ENCODE results near the gene TMEM127. TPM values are rescaled to one million over a fixed set of nuclear protein-coding genes. Genes with fewer than 3 reads are reported as not detected.
A peak's percentile ranks its signal among the peaks of the same experiment; 100 is the strongest.

The TMEM127 gene, protein sequence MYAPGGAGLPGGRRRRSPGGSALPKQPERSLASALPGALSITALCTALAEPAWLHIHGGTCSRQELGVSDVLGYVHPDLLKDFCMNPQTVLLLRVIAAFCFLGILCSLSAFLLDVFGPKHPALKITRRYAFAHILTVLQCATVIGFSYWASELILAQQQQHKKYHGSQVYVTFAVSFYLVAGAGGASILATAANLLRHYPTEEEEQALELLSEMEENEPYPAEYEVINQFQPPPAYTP
- total RNA-seq, result 8.9 TPM

DNA sequence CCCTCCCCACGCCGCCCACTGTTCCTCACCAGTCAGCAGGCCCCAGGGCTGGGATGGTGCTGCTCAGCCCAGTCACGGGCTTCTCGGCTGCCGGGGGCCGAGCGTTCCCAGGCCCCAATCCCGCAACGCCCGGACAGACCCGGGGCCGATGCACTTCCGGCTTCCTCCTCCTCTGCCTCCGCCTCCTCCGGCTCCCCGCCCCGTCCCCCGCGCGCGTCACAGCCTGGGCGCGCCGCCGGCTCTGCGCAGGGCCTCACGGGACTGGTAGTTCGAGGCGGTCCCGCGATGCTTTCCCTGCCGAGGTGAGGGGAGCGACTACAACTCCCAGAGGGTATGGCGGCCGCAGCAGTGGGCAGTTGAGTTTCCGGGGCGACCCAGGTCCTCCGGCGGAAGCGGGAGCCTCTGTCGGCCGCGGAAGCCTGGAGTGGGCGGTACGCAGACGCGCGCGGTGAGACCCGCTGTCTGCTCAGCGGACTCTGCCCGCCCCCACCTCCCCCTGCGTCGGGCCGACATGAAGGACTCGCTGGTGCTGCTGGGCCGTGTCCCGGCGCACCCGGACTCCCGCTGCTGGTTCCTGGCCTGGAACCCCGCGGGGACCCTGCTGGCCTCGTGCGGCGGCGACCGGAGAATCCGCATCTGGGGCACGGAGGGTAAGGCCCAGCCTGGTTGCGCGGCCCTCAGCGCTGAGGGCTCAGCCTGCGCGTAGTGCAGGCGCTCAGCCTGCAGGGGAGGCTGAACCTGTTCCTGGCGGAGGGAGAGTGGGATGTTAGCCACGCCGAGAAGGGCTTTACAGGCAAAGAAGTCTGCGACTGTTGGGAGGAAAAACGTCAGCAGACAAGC is at the start of gene TMEM127, which contains the start of gene CIAO1:
Gene TMEM127, minus strand, starts transcription at position 158 of the 840 bp plus-strand sequence. CDS start 616 bp downstream, outside the sequence.
Gene CIAO1, plus strand, starts transcription at position 386 of the 840 bp plus-strand sequence. Its CDS starts 126 bp downstream, at position 512.
- peaks cover 41 to 56% (median 48%) of the 10 kb centered on the region in 3 donors for H3K4me1 ChIP-seq (ENCODE audit: control insufficient read depth in 3 of 3, insufficient read depth in 3 of 3, low read length in 3 of 3)
- no peaks in the 10 kb centered on the region for H3K27me3 ChIP-seq (ENCODE audit: control insufficient read depth in 3 of 3, insufficient read depth in 3 of 3, low read length in 3 of 3)
- peak within 1 kb of the TSS; percentile 87 to 100 (median 99) for H3K4me3 ChIP-seq (ENCODE audit: low read length in 3 of 3)
- H3K9ac ChIP-seq (ENCODE audit: low read depth in 1 of 3, low read length in 3 of 3), result peak within 1 kb of the TSS; percentile 91 to 97 (median 93)
- peak within 1 kb of the TSS; percentile 95 for H3K27ac ChIP-seq (ENCODE audit: low read depth, low read length)
- peaks cover 32 to 33% (median 32%) of the 10 kb centered on the region in 3 donors for H3K36me3 ChIP-seq (ENCODE audit: control insufficient read depth in 3 of 3, insufficient read depth in 3 of 3, low read length in 3 of 3)
- no peaks in the 10 kb centered on the region for H3K9me3 ChIP-seq (ENCODE audit: control insufficient read depth in 3 of 3, low read length in 3 of 3)

DNA sequence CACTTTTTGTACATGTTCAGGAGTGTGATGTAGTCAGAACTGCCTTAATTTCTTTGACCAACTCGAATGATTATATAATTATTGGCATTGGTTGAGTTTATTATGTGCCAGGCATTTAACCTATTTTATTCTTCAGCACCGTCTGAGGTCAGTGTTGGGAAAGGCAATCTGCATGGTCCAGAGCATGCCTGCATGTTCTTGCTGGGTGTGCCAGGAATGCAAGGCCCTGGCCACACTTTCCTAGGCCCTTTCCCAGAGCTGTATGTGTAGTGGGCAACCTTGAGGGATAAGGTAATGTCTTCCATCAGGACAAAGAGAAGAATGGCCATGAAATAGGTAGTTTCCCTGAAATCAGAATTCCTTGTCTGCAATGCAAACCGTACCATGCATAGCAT is 49.2 kb upstream of the TMEM127 start:
- Histone ChIP-seq H3K4me1 (ENCODE audit: control insufficient read depth in 3 of 3, insufficient read depth in 3 of 3, low read length in 3 of 3) (peaks cover 0 to 2% (median 0%) of the 10 kb centered on the region in 3 donors), H3K36me3 (ENCODE audit: control insufficient read depth in 3 of 3, insufficient read depth in 3 of 3, low read length in 3 of 3) (no peaks in the 10 kb centered on the region), H3K27me3 (ENCODE audit: control insufficient read depth in 3 of 3, insufficient read depth in 3 of 3, low read length in 3 of 3) (peaks cover 3 to 12% (median 3%) of the 10 kb centered on the region in 3 donors), H3K9ac (ENCODE audit: low read depth in 1 of 3, low read length in 3 of 3) (no peak overlapping the region), H3K4me3 (ENCODE audit: low read length in 3 of 3) (no peak overlapping the region), H3K9me3 (ENCODE audit: control insufficient read depth in 3 of 3, low read length in 3 of 3) (no peaks in the 10 kb centered on the region), H3K27ac (ENCODE audit: low read depth, low read length) (no peak overlapping the region)

DNA sequence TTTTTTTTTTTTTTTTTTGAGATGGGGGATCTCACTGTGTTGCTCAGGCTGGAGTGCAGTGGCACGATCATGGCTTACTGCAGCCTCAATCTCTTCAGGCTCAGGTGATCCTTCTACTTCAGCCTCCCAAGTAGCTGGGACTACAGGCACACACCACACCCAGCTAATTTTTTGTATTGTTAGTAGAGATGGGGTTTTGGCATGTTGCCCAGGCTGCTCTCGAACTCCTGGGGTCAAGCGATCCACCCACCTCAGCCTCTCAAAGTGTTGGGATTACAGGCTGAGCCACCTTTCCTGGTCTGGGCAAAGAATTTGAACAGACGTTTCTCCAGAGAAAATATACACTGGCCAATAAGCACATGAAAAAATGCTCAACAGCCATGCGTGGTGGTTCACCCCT is 42.5 kb upstream of the TMEM127 start:
- Histone ChIP-seq H3K9me3 (ENCODE audit: control insufficient read depth in 3 of 3, low read length in 3 of 3) (no peaks in the 10 kb centered on the region), H3K36me3 (ENCODE audit: control insufficient read depth in 3 of 3, insufficient read depth in 3 of 3, low read length in 3 of 3) (peaks cover 4 to 8% (median 6%) of the 10 kb centered on the region in 3 donors), H3K27me3 (ENCODE audit: control insufficient read depth in 3 of 3, insufficient read depth in 3 of 3, low read length in 3 of 3) (no peaks in the 10 kb centered on the region), H3K4me1 (ENCODE audit: control insufficient read depth in 3 of 3, insufficient read depth in 3 of 3, low read length in 3 of 3) (peaks cover 14 to 19% (median 16%) of the 10 kb centered on the region in 3 donors), H3K9ac (ENCODE audit: low read depth in 1 of 3, low read length in 3 of 3) (no peak overlapping the region), H3K4me3 (ENCODE audit: low read length in 3 of 3) (no peak overlapping the region), H3K27ac (ENCODE audit: low read depth, low read length) (no peak overlapping the region)

DNA sequence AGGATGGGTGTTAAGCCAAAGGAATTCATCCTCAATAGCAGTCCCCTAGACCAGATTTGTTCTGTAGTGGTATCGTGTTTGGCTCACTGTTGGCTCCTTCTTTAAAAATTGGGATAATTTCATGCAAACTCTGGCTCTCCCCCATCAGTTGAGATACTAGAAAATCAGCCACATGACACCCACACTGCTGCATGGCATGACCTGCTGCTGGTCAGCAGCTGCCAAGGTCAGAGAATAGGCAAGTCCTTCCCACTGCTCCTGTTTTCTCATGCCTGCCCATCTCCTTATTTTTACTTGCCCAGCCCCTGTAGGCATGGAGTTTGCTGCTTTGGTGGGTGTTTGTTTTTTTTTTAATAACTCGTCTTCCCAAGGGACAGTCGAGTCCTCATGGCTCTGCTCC is 40.6 kb upstream of the TMEM127 start:
- Histone ChIP-seq H3K9ac (ENCODE audit: low read depth in 1 of 3, low read length in 3 of 3) (peak overlapping the region in 1 of 3 donors; percentile 96), H3K4me3 (ENCODE audit: low read length in 3 of 3) (peak overlapping the region; percentile 97 to 100 (median 100)), H3K27ac (ENCODE audit: low read depth, low read length) (no peak overlapping the region), H3K36me3 (ENCODE audit: control insufficient read depth in 3 of 3, insufficient read depth in 3 of 3, low read length in 3 of 3) (peaks cover 21 to 27% (median 25%) of the 10 kb centered on the region in 3 donors), H3K9me3 (ENCODE audit: control insufficient read depth in 3 of 3, low read length in 3 of 3) (no peaks in the 10 kb centered on the region), H3K4me1 (ENCODE audit: control insufficient read depth in 3 of 3, insufficient read depth in 3 of 3, low read length in 3 of 3) (peaks cover 14 to 28% (median 16%) of the 10 kb centered on the region in 3 donors), H3K27me3 (ENCODE audit: control insufficient read depth in 3 of 3, insufficient read depth in 3 of 3, low read length in 3 of 3) (no peaks in the 10 kb centered on the region)

DNA sequence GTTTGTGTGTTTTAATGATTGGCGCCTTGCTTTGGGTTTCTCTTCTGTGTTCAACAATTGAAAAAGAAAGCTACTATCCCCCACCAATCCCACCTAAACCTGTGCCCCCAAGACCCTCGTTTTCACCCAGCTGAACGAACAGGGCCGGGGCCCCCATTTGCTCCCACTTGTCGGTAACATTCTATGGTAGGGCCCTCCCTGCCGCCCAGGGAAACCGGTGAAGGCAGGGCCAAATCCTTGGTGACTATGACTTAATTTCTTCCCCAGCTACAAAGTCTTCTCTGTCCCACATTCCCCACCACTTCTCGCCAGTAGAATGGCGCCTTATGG is 40.1 kb upstream of the TMEM127 start:
- Histone ChIP-seq H3K27ac (ENCODE audit: low read depth, low read length) (peak overlapping the region; percentile 79), H3K4me1 (ENCODE audit: control insufficient read depth in 3 of 3, insufficient read depth in 3 of 3, low read length in 3 of 3) (peaks cover 14 to 28% (median 16%) of the 10 kb centered on the region in 3 donors), H3K4me3 (ENCODE audit: low read length in 3 of 3) (peak overlapping the region; percentile 97 to 100 (median 100)), H3K9ac (ENCODE audit: low read depth in 1 of 3, low read length in 3 of 3) (peak overlapping the region; percentile 93 to 98 (median 96)), H3K9me3 (ENCODE audit: control insufficient read depth in 3 of 3, low read length in 3 of 3) (no peaks in the 10 kb centered on the region), H3K36me3 (ENCODE audit: control insufficient read depth in 3 of 3, insufficient read depth in 3 of 3, low read length in 3 of 3) (peaks cover 25 to 31% (median 29%) of the 10 kb centered on the region in 3 donors), H3K27me3 (ENCODE audit: control insufficient read depth in 3 of 3, insufficient read depth in 3 of 3, low read length in 3 of 3) (no peaks in the 10 kb centered on the region)

DNA sequence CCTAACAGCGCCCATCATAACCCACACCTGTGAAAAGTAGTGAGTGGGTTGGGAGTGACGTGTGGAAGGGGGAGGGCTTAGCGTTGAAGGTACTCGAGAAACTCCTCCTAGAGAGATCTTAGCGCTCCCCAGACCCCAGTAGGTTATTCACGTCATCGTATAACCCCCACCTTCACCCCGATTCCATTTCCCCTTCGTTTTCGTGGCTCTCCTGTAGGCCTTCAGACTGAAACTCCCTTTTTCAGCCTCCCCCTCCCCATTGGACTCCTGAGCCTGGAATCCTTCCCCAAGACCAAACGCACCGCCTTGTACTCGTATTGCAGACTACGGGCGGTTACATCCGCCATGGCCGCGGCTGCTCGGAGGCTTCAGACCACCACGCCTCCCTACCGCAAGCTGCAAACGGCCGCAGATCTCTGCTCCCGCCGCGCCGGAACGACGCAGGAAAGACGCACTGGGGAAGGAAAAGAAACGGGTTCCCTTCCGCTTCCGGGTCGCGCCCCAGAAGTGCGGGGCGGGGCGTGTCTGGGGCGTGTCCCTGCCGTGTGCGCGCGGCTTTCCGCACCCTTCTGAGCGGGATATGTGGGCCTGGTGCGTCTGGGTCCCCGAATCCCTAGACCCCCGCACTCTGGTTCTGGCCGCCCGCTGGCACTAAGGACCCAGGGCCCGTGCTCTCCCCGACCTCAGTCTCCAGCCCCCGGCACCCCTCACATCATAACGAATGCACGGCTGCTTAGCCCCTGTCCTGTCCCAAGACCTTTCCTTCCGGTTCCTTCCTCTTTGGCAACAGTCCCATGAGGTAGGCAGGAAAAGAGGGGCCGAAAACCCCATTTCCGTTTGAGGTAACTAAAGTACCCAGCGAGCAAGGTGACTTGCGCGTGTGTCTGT is 39.5 kb upstream of the TMEM127 start, which contains the start of gene SNRNP200:
Gene SNRNP200, minus strand, starts transcription at position 456 of the 888 bp plus-strand sequence. Its CDS starts 109 bp downstream, at position 347.
- Histone ChIP-seq H3K9me3 (ENCODE audit: control insufficient read depth in 3 of 3, low read length in 3 of 3) (no peaks in the 10 kb centered on the region), H3K4me3 (ENCODE audit: low read length in 3 of 3) (peak within 1 kb of the TSS; percentile 97 to 100 (median 100)), H3K9ac (ENCODE audit: low read depth in 1 of 3, low read length in 3 of 3) (peak within 1 kb of the TSS; percentile 93 to 98 (median 96)), H3K36me3 (ENCODE audit: control insufficient read depth in 3 of 3, insufficient read depth in 3 of 3, low read length in 3 of 3) (peaks cover 28 to 34% (median 33%) of the 10 kb centered on the region in 3 donors), H3K4me1 (ENCODE audit: control insufficient read depth in 3 of 3, insufficient read depth in 3 of 3, low read length in 3 of 3) (peaks cover 14 to 28% (median 16%) of the 10 kb centered on the region in 3 donors), H3K27ac (ENCODE audit: low read depth, low read length) (peak within 1 kb of the TSS; percentile 79), H3K27me3 (ENCODE audit: control insufficient read depth in 3 of 3, insufficient read depth in 3 of 3, low read length in 3 of 3) (no peaks in the 10 kb centered on the region)

DNA sequence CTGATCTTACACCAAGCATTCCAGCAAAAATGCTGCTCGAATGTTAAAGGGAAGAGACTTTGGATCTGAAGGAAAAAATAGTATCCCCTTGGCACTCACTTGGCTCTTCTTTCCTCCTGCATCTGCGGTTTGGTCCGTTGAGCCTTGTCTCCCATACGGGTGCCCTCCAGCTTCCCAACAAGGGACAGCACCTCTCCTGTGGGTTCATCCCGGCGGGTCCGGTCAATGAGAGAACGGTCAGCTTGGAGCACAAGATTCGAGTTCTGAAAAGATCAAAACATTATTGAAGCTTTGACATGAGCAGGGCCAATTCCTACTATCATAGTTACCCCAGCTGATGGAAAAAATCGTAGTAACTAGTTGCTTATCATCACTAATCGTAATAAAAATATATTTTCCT is 38.8 kb upstream of the TMEM127 start:
- Histone ChIP-seq H3K27me3 (ENCODE audit: control insufficient read depth in 3 of 3, insufficient read depth in 3 of 3, low read length in 3 of 3) (no peaks in the 10 kb centered on the region), H3K4me1 (ENCODE audit: control insufficient read depth in 3 of 3, insufficient read depth in 3 of 3, low read length in 3 of 3) (peaks cover 14 to 28% (median 16%) of the 10 kb centered on the region in 3 donors), H3K27ac (ENCODE audit: low read depth, low read length) (no peak overlapping the region), H3K9me3 (ENCODE audit: control insufficient read depth in 3 of 3, low read length in 3 of 3) (no peaks in the 10 kb centered on the region), H3K9ac (ENCODE audit: low read depth in 1 of 3, low read length in 3 of 3) (peak overlapping the region; percentile 93 to 98 (median 96)), H3K36me3 (ENCODE audit: control insufficient read depth in 3 of 3, insufficient read depth in 3 of 3, low read length in 3 of 3) (peaks cover 33 to 41% (median 39%) of the 10 kb centered on the region in 3 donors), H3K4me3 (ENCODE audit: low read length in 3 of 3) (peak overlapping the region; percentile 97 to 100 (median 100))

DNA sequence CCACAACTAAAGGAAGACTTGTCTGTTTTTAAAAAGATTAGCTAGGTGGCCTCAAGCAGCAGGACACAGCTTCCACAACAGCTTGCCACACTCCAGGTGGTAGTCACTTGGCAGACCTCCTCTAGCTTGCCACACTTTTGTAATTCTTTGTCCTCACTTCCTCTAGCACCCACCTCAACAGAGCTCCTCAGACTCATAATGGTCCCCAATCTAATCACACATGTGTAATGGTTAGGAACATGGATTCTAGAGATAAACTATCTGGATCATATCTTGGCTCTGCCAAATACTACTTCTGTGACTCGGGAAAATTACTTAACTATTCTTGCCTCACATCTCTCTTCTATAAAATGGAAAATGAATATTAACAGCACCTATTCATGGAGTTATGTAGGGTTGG is 36.1 kb upstream of the TMEM127 start:
- Histone ChIP-seq H3K4me3 (ENCODE audit: low read length in 3 of 3) (no peak overlapping the region), H3K36me3 (ENCODE audit: control insufficient read depth in 3 of 3, insufficient read depth in 3 of 3, low read length in 3 of 3) (peaks cover 60 to 69% (median 66%) of the 10 kb centered on the region in 3 donors), H3K9me3 (ENCODE audit: control insufficient read depth in 3 of 3, low read length in 3 of 3) (no peaks in the 10 kb centered on the region), H3K4me1 (ENCODE audit: control insufficient read depth in 3 of 3, insufficient read depth in 3 of 3, low read length in 3 of 3) (peaks cover 14 to 28% (median 16%) of the 10 kb centered on the region in 3 donors), H3K9ac (ENCODE audit: low read depth in 1 of 3, low read length in 3 of 3) (no peak overlapping the region), H3K27ac (ENCODE audit: low read depth, low read length) (no peak overlapping the region), H3K27me3 (ENCODE audit: control insufficient read depth in 3 of 3, insufficient read depth in 3 of 3, low read length in 3 of 3) (no peaks in the 10 kb centered on the region)

DNA sequence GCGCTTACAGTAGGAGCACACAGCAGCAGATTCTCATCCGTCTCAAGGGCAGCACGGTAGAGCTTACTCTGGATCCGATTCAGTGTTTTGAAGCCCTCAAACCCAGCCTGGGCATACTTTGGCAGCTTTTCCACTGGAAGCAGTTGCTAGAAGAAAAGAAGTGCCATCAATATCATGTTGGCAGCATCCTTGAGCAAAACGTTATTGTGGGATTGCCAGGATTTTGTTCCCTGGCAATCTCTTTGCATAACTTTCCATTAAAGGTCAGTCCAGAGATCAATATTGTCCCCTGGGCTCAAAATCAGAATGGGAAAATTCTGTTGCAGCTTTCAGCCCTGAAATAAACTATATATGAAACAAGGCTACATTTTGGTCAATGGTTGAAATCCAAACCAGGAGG is 31.1 kb upstream of the TMEM127 start:
- Histone ChIP-seq H3K27ac (ENCODE audit: low read depth, low read length) (no peak overlapping the region), H3K9me3 (ENCODE audit: control insufficient read depth in 3 of 3, low read length in 3 of 3) (no peaks in the 10 kb centered on the region), H3K4me3 (ENCODE audit: low read length in 3 of 3) (no peak overlapping the region), H3K4me1 (ENCODE audit: control insufficient read depth in 3 of 3, insufficient read depth in 3 of 3, low read length in 3 of 3) (no peaks in the 10 kb centered on the region), H3K27me3 (ENCODE audit: control insufficient read depth in 3 of 3, insufficient read depth in 3 of 3, low read length in 3 of 3) (no peaks in the 10 kb centered on the region), H3K36me3 (ENCODE audit: control insufficient read depth in 3 of 3, insufficient read depth in 3 of 3, low read length in 3 of 3) (peaks cover 79 to 94% (median 93%) of the 10 kb centered on the region in 3 donors), H3K9ac (ENCODE audit: low read depth in 1 of 3, low read length in 3 of 3) (no peak overlapping the region)
